Measurements from ENCODE around the gene CEP295NL. TPM values are rescaled to one million over a fixed set of nuclear protein-coding genes. Genes with fewer than 3 reads are reported as not detected.

CEP295NL gene
- 2.1 and 5.0 TPM in 2 replicates for total RNA-seq

GRCh38 chr17:78903101-78903779, at the start of gene CEP295NL:
TSS of gene CEP295NL (minus strand) at chr17:78903201. CDS start at chr17:78901828, 1,373 bp downstream.

GRCh38 chr17:78925234-78925633, 22.2 kb upstream of the CEP295NL start, which contains the start of gene TIMP2:
TSS of gene TIMP2 (minus strand) at chr17:78925387. CDS start at chr17:78925088, 299 bp downstream.

DNA sequence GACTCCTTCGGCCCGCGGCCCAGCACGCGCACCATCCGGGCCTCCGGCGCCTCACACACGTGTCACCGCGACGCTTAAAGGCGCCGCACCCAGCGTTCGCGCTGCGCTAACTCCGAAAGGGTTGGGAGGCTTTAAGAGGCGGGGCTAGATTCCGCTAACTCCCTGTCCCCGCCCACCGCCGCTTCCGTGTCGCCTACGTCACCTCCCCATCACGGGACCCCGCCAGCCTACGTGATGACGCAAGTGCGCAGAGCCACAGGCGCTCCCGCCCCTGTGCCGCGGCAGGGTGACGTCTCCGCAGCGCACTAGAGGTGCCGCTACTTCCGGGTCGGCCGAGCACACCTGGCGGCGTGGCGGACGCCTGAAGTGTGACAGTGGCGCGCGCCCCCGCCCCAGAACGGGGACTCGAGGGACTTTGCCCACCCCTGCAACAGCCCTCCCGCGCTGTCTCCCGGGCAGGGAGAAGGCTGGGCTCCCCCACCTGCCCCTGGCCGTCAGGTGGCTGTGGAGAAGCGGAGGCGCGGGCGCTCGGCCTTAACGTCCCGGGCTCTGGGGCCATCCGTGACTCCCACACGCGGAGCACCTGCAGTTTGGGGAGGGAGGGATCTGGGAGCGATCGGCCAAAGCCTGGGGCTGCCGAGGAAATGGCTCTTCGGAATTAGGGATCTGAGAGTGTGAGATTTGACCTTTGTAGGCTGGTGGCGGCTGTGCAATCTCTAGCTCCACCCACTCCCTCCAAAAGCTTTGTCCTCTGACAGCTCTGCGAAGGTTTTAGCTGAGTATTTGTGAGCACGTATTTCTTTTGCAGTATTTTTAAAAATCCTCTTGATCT, 62.0 kb downstream of the CEP295NL start, which contains the start of gene USP36:
TSS of gene USP36 (minus strand) at position 35 of the 832 bp plus-strand sequence. CDS start 4,451 bp downstream, outside the sequence.

Other genes starting within 250 kb of the CEP295NL start
- gene CYTH1, start 120.9 kb downstream of the CEP295NL start, total RNA-seq: 12.7 and 14.9 TPM in 2 replicates
- gene USP36, start 62.4 kb downstream of the CEP295NL start, total RNA-seq: 17.7 and 17.8 TPM in 2 replicates
- gene TIMP2, start 22.2 kb upstream of the CEP295NL start, total RNA-seq: 79.7 and 181 TPM in 2 replicates
- 171 and 185 TPM in 2 replicates for gene LGALS3BP, start 76.7 kb upstream of the CEP295NL start, total RNA-seq
- 41.7 and 42.1 TPM in 2 replicates for gene CANT1, start 106.6 kb upstream of the CEP295NL start, total RNA-seq
- gene C1QTNF1, start 121.0 kb upstream of the CEP295NL start, total RNA-seq: 138 and 208 TPM in 2 replicates
- 12.8 and 15.9 TPM in 2 replicates for gene ENGASE, start 171.6 kb upstream of the CEP295NL start, total RNA-seq

All from aortic smooth muscle cell (primary cell).